GM23338 (cell line): ENCODE measurements around the gene PKHD1. TPM values are rescaled to one million over a fixed set of nuclear protein-coding genes. Genes with fewer than 3 reads are reported as not detected.

Experiments used
- ATAC-seq: fragments of 200-7000 bp; cut with Tn5 transposase; 3 replicates; pipeline ENCODE4 v1.9.1; 2020
- DNase-seq: peaks from one replicate; pipeline ENCODE4 v3.0.0-alpha.2; 2015; ENCODE audit warnings: low spot score
- H2AFZ ChIP-seq: fragments of 200-600 bp; sonication (generic); 2 replicates; pipeline ENCODE4 v1.8.0; 2016; ENCODE audit warnings: antibody characterized with exemption, mild to moderate bottlenecking, moderate library complexity
- H3F3A ChIP-seq: fragments of 200-600 bp; sonication (generic); replicated peaks from 2 replicates; pipeline ENCODE4 v1.8.0; 2017; ENCODE audit warnings: antibody characterized with exemption, mixed run types, low read depth
- H3K27ac ChIP-seq: fragments of 200-600 bp; sonication (generic); 2 replicates; pipeline ENCODE4 v1.6.1; 2016; ENCODE audit warnings: low read depth
- H3K27me3 ChIP-seq: fragments of 200-600 bp; sonication (generic); 2 replicates; pipeline ENCODE4 v1.8.0; 2016; ENCODE audit warnings: mild to moderate bottlenecking, mixed run types, moderate library complexity; ENCODE audit not compliant: insufficient read depth
- H3K36me3 ChIP-seq: fragments of 200-600 bp; sonication (generic); 2 replicates; pipeline ENCODE4 v1.8.0; 2016; ENCODE audit warnings: mild to moderate bottlenecking; ENCODE audit not compliant: insufficient read depth
- H3K4me1 ChIP-seq: fragments of 200-600 bp; sonication (generic); 2 replicates; pipeline ENCODE4 v1.8.0; 2016; ENCODE audit warnings: mild to moderate bottlenecking, moderate library complexity; ENCODE audit not compliant: insufficient read depth
- H3K4me2 ChIP-seq: fragments of 200-600 bp; sonication (generic); 2 replicates; pipeline ENCODE4 v1.7.1; 2017; ENCODE audit warnings: mixed run types
- H3K4me3 ChIP-seq: fragments of 200-600 bp; sonication (generic); 2 replicates; pipeline ENCODE4 v1.6.1; 2016; ENCODE audit warnings: mixed run types
- H3K79me2 ChIP-seq: fragments of 200-600 bp; sonication (generic); replicated peaks from 2 replicates; pipeline ENCODE4 v1.8.0; 2017; ENCODE audit warnings: mild to moderate bottlenecking; ENCODE audit not compliant: insufficient read depth
- H3K9me2 ChIP-seq: fragments of 200-600 bp; sonication (generic); 2 replicates; pipeline ENCODE4 v1.8.0; 2017; ENCODE audit not compliant: insufficient read depth
- H4K20me1 ChIP-seq: fragments of 200-600 bp; sonication (generic); replicated peaks from 2 replicates; pipeline ENCODE4 v1.8.0; 2017; ENCODE audit warnings: mild to moderate bottlenecking; ENCODE audit not compliant: insufficient read depth
- H3K27ac Mint-ChIP-seq: 2 replicates; pipeline ENCODE4 v1.8.0; 2020; ENCODE audit warnings: inconsistent platforms, mild to moderate bottlenecking, moderate library complexity, mixed read lengths
- H3K27me3 Mint-ChIP-seq: 3 replicates; pipeline ENCODE4 v1.8.0; 2022; ENCODE audit warnings: low read depth, mild to moderate bottlenecking, moderate library complexity, mixed read lengths, inconsistent platforms; ENCODE audit not compliant: insufficient read depth, poor library complexity
- H3K36me3 Mint-ChIP-seq: 3 replicates; pipeline ENCODE4 v1.8.0; 2021; ENCODE audit warnings: low read depth, mild to moderate bottlenecking, inconsistent platforms, moderate library complexity, mixed read lengths
- H3K4me1 Mint-ChIP-seq: 3 replicates; pipeline ENCODE4 v1.8.0; 2020; ENCODE audit warnings: mild to moderate bottlenecking, inconsistent platforms, mixed read lengths
- H3K4me3 Mint-ChIP-seq: 3 replicates; pipeline ENCODE4 v1.8.0; 2021; ENCODE audit warnings: moderate library complexity, mild to moderate bottlenecking, inconsistent platforms, mixed read lengths
- H3K9me3 Mint-ChIP-seq: 3 replicates; pipeline ENCODE4 v1.8.0; 2020; ENCODE audit warnings: moderate library complexity, mild to moderate bottlenecking, inconsistent platforms, mixed read lengths
- CREB1 ChIP-seq: fragments of 250-450 bp; sonication (Bioruptor Pico); IDR thresholded peaks from 2 replicates; pipeline ENCODE4 v1.5.0; 2020; ENCODE audit warnings: low read depth, mild to moderate bottlenecking, moderate library complexity
- EZH2phosphoT487 ChIP-seq: fragments of 200-600 bp; sonication (generic); IDR thresholded peaks from one replicate; pipeline ENCODE4 v1.8.1; 2018; ENCODE audit warnings: antibody characterized with exemption; ENCODE audit not compliant: unreplicated experiment
- NANOG ChIP-seq: IDR thresholded peaks from 2 replicates; pipeline ENCODE4 v1.6.1; 2016; ENCODE audit warnings: antibody characterized with exemption, borderline replicate concordance
- POLR2AphosphoS5 ChIP-seq: IDR thresholded peaks from 2 replicates; pipeline ENCODE4 v1.6.1; 2016; ENCODE audit warnings: antibody characterized with exemption, low read depth
- STAT1 ChIP-seq: IDR thresholded peaks from one replicate; pipeline ENCODE4 v1.6.1; 2016; ENCODE audit warnings: antibody characterized with exemption; ENCODE audit not compliant: unreplicated experiment
- ZNF114 ChIP-seq: fragments of 250-450 bp; sonication (Bioruptor Pico); IDR thresholded peaks from 2 replicates; pipeline ENCODE4 v1.5.0; 2020; ENCODE audit warnings: mild to moderate bottlenecking, moderate library complexity
- ZNF331 ChIP-seq: fragments of 250-450 bp; sonication (Bioruptor Pico); IDR thresholded peaks from 2 replicates; pipeline ENCODE4 v1.5.0; 2020; ENCODE audit warnings: low read depth, mild to moderate bottlenecking, moderate library complexity
- polyA plus RNA-seq: library from polyadenylated mRNA; unstranded; fragments of >200 nt; fragmentation: Nextera tagmentation; extraction: Ambion mirVana; gene quantifications from 2 replicates; pipeline ENCODE4 v1.2.1, GENCODE V29; 2016
- total RNA-seq: library from RNA; depleted of rRNA; stranded (reverse); fragments of >200 nt; shearing (Covaris generic); gene quantifications from 2 replicates; pipeline ENCODE4 v1.2.3, GENCODE V29; 2014
- TF ChIP-seq, protein P1 (sequence below): fragments of 250-450 bp; sonication (Bioruptor Pico); IDR thresholded peaks from 2 replicates; pipeline ENCODE4 v1.5.0; 2020; ENCODE audit warnings: mild to moderate bottlenecking, moderate library complexity
- TF ChIP-seq, protein P2 (sequence below), 2 experiments: fragments of 200-600 bp in 1 of 2; sonication (generic) in 1 of 2; conservative IDR thresholded peaks; 2 replicates each; pipeline versions ENCODE4 v1.5.1 to v1.6.1; 2016 to 2017; ENCODE audit warnings: antibody characterized with exemption in 2 of 2, low read depth in 2 of 2, mild to moderate bottlenecking in 2 of 2, moderate library complexity in 1 of 2
- TF ChIP-seq, protein P3 (sequence below): IDR thresholded peaks from 2 replicates; pipeline ENCODE4 v1.6.1; 2016; ENCODE audit warnings: antibody characterized with exemption

PKHD1 gene
- total and polyA plus RNA-seq, 2 experiments from 2014 or later, result 0.03 to 0.07 TPM

DNA sequence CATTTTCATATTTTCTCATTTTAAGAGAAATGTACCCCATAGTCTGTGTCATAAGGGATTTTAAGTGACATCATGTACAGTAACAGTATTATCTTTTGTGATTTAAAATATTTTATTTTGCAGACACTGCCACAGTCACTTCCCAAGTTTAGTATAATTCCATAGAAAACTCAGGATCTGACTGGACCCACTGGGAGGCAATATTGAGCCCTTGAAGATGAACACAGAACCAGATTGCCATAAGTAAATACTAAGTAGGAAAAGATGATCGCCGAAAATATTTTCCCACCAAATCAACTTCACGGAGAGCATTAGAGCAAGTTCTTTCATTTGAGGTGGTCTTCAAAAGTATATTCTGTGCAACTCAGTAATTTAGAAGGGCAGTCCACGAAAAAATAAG, 17.6 kb upstream of the PKHD1 start (continued):
- TF ChIP-seq, protein P1, sequence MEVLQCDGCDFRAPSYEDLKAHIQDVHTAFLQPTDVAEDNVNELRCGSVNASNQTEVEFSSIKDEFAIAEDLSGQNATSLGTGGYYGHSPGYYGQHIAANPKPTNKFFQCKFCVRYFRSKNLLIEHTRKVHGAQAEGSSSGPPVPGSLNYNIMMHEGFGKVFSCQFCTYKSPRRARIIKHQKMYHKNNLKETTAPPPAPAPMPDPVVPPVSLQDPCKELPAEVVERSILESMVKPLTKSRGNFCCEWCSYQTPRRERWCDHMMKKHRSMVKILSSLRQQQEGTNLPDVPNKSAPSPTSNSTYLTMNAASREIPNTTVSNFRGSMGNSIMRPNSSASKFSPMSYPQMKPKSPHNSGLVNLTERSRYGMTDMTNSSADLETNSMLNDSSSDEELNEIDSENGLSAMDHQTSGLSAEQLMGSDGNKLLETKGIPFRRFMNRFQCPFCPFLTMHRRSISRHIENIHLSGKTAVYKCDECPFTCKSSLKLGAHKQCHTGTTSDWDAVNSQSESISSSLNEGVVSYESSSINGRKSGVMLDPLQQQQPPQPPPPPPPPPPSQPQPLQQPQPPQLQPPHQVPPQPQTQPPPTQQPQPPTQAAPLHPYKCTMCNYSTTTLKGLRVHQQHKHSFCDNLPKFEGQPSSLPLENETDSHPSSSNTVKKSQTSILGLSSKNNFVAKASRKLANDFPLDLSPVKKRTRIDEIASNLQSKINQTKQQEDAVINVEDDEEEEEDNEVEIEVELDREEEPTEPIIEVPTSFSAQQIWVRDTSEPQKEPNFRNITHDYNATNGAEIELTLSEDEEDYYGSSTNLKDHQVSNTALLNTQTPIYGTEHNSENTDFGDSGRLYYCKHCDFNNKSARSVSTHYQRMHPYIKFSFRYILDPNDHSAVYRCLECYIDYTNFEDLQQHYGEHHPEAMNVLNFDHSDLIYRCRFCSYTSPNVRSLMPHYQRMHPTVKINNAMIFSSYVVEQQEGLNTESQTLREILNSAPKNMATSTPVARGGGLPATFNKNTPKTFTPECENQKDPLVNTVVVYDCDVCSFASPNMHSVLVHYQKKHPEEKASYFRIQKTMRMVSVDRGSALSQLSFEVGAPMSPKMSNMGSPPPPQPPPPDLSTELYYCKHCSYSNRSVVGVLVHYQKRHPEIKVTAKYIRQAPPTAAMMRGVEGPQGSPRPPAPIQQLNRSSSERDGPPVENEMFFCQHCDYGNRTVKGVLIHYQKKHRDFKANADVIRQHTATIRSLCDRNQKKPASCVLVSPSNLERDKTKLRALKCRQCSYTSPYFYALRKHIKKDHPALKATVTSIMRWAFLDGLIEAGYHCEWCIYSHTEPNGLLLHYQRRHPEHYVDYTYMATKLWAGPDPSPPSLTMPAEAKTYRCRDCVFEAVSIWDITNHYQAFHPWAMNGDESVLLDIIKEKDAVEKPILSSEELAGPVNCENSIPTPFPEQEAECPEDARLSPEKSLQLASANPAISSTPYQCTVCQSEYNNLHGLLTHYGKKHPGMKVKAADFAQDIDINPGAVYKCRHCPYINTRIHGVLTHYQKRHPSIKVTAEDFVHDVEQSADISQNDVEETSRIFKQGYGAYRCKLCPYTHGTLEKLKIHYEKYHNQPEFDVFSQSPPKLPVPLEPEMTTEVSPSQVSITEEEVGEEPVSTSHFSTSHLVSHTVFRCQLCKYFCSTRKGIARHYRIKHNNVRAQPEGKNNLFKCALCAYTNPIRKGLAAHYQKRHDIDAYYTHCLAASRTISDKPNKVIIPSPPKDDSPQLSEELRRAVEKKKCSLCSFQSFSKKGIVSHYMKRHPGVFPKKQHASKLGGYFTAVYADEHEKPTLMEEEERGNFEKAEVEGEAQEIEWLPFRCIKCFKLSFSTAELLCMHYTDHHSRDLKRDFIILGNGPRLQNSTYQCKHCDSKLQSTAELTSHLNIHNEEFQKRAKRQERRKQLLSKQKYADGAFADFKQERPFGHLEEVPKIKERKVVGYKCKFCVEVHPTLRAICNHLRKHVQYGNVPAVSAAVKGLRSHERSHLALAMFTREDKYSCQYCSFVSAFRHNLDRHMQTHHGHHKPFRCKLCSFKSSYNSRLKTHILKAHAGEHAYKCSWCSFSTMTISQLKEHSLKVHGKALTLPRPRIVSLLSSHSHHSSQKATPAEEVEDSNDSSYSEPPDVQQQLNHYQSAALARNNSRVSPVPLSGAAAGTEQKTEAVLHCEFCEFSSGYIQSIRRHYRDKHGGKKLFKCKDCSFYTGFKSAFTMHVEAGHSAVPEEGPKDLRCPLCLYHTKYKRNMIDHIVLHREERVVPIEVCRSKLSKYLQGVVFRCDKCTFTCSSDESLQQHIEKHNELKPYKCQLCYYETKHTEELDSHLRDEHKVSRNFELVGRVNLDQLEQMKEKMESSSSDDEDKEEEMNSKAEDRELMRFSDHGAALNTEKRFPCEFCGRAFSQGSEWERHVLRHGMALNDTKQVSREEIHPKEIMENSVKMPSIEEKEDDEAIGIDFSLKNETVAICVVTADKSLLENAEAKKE, result no peak
- TF ChIP-seq ZNF114 (CRISPR knock-in tag) (no peak), ZNF331 (CRISPR knock-in tag) (no peak), NANOG (no peak)
- TF ChIP-seq, protein P2, sequence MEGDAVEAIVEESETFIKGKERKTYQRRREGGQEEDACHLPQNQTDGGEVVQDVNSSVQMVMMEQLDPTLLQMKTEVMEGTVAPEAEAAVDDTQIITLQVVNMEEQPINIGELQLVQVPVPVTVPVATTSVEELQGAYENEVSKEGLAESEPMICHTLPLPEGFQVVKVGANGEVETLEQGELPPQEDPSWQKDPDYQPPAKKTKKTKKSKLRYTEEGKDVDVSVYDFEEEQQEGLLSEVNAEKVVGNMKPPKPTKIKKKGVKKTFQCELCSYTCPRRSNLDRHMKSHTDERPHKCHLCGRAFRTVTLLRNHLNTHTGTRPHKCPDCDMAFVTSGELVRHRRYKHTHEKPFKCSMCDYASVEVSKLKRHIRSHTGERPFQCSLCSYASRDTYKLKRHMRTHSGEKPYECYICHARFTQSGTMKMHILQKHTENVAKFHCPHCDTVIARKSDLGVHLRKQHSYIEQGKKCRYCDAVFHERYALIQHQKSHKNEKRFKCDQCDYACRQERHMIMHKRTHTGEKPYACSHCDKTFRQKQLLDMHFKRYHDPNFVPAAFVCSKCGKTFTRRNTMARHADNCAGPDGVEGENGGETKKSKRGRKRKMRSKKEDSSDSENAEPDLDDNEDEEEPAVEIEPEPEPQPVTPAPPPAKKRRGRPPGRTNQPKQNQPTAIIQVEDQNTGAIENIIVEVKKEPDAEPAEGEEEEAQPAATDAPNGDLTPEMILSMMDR (conservative IDR thresholded peaks at IDR 0.05; ENCODE audit: low read depth in 2 of 2), result no peak

DNA sequence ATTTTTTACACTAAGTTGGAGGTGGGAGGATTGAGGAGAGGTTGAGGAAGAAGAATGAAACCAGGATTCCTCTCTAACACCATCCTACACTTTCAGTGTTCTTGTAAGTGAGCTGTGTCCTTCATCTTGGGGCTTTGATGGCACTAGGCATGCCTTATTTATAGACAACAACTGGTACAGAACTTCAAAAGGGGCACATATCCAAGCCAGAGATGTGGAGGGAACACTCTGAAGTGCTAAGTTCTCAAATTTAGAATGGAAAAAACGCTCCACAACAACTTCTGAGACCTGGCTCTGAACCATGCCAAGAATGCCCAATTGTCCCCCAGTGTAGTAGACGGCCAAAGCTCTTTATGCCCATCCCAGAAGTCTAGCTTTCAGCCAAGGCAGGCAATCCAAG, 16.2 kb upstream of the PKHD1 start:
- no peak overlapping the region for H3K27ac Mint-ChIP-seq
- ATAC-seq, result no peak
- TF ChIP-seq NANOG, result no peak
- TF ChIP-seq, protein P3, sequence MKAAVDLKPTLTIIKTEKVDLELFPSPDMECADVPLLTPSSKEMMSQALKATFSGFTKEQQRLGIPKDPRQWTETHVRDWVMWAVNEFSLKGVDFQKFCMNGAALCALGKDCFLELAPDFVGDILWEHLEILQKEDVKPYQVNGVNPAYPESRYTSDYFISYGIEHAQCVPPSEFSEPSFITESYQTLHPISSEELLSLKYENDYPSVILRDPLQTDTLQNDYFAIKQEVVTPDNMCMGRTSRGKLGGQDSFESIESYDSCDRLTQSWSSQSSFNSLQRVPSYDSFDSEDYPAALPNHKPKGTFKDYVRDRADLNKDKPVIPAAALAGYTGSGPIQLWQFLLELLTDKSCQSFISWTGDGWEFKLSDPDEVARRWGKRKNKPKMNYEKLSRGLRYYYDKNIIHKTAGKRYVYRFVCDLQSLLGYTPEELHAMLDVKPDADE, result no peak
- TF ChIP-seq ZNF331 (CRISPR knock-in tag), result no peak
- TF ChIP-seq STAT1, result no peak
- TF ChIP-seq, protein P2 (conservative IDR thresholded peaks at IDR 0.05; ENCODE audit: low read depth in 2 of 2), result no peak
- no peak for TF ChIP-seq CREB1 (CRISPR knock-in tag)
- TF ChIP-seq EZH2phosphoT487, result no peak
- TF ChIP-seq POLR2AphosphoS5, result no peak

More for the DNA sequence above, 16.2 kb upstream of the PKHD1 start:
- no peak overlapping the region for H2AFZ ChIP-seq
- no peaks in the 10 kb centered on the region for H3F3A ChIP-seq
- H3K27me3 Mint-ChIP-seq, result no peaks in the 10 kb centered on the region
- H3K27me3 ChIP-seq, result no peaks in the 10 kb centered on the region
- peaks cover 8% of the 10 kb centered on the region for H3K4me1 ChIP-seq
- H3K4me3 ChIP-seq, result no peak overlapping the region
- H3K36me3 Mint-ChIP-seq, result no peaks in the 10 kb centered on the region
- no peaks in the 10 kb centered on the region for H4K20me1 ChIP-seq
- H3K4me1 Mint-ChIP-seq, result peaks cover 12% of the 10 kb centered on the region; the same call in 2 of the 3 replicates
- no peaks in the 10 kb centered on the region for H3K36me3 ChIP-seq
- DNase-seq, result no peak
- no peaks in the 10 kb centered on the region for H3K79me2 ChIP-seq
- 0 out of 2 replicates have a peak, but pooled peaks cover 13% of the 10 kb centered on the region for H3K9me2 ChIP-seq
- no peak overlapping the region for H3K27ac ChIP-seq
- peaks cover 2% of the 10 kb centered on the region; the same call in 1 of the 3 replicates for H3K9me3 Mint-ChIP-seq
- no peak overlapping the region for H3K4me2 ChIP-seq
- H3K4me3 Mint-ChIP-seq, result no peak overlapping the region
